Measurements from ENCODE around the gene UBE2N.
"Not testable (repeated sequence)": the region's sequence is repeated elsewhere in the genome, so short reads cannot be mapped to it uniquely, and the experiment has no call there.

Gene UBE2N

GRCh38 chr12:93378196-93378997, 63.4 kb downstream of the UBE2N start:
- Histone ChIP-seq H3K4me3 (ENCODE audit: low read length) (peak overlapping the region; percentile 70), H2AFZ (ENCODE audit: low read depth, low read length) (peak overlapping the region; percentile 23), H3K4me1 (ENCODE audit: insufficient read depth, low read length) (peaks cover 33% of the 10 kb centered on the region)
- H3K27me3 ChIP-seq (ENCODE audit: insufficient read depth, low read length); H3K36me3 ChIP-seq (ENCODE audit: insufficient read depth, low read length); H3K9me3 ChIP-seq (ENCODE audit: low read length): not testable (repeated sequence)

GRCh38 chr12:93377252-93378195, 64.2 kb downstream of the UBE2N start, which contains the start of gene NUDT4:
Gene NUDT4, plus strand, starts transcription at chr12:93377925. Its CDS starts 398 bp downstream, at chr12:93378323.
- peak within 1 kb of the TSS; percentile 70 for H3K4me3 ChIP-seq (ENCODE audit: low read length)
- no peaks in the 10 kb centered on the region for H3K36me3 ChIP-seq (ENCODE audit: insufficient read depth, low read length)
- H3K9me3 ChIP-seq (ENCODE audit: low read length): no peaks in the 10 kb centered on the region
- peak within 1 kb of the TSS; percentile 33 for H2AFZ ChIP-seq (ENCODE audit: low read depth, low read length)
- no peaks in the 10 kb centered on the region for H3K27me3 ChIP-seq (ENCODE audit: insufficient read depth, low read length)
- H3K4me1 ChIP-seq (ENCODE audit: insufficient read depth, low read length): peaks cover 33% of the 10 kb centered on the region

GRCh38 chr12:93376436-93377251, 65.1 kb downstream of the UBE2N start:
- Histone ChIP-seq H3K27me3 (ENCODE audit: insufficient read depth, low read length) (no peaks in the 10 kb centered on the region), H3K4me1 (ENCODE audit: insufficient read depth, low read length) (peaks cover 32% of the 10 kb centered on the region), H3K36me3 (ENCODE audit: insufficient read depth, low read length) (no peaks in the 10 kb centered on the region), H3K9me3 (ENCODE audit: low read length) (no peaks in the 10 kb centered on the region), H2AFZ (ENCODE audit: low read depth, low read length) (peak overlapping the region; percentile 33), H3K4me3 (ENCODE audit: low read length) (peak overlapping the region; percentile 58)

- H3K4me3 ChIP-seq (ENCODE audit: low read length): peak overlapping the region; percentile 58
- H2AFZ ChIP-seq (ENCODE audit: low read depth, low read length): peak overlapping the region; percentile 33
- no peaks in the 10 kb centered on the region for H3K27me3 ChIP-seq (ENCODE audit: insufficient read depth, low read length)
- no peaks in the 10 kb centered on the region for H3K36me3 ChIP-seq (ENCODE audit: insufficient read depth, low read length)
- no peaks in the 10 kb centered on the region for H3K9me3 ChIP-seq (ENCODE audit: low read length)
- H3K4me1 ChIP-seq (ENCODE audit: insufficient read depth, low read length): peaks cover 25% of the 10 kb centered on the region
These were observed 65.8 kb downstream of the UBE2N start for GRCh38 chr12:93375906-93376305.

GRCh38 chr12:93373961-93374656, 67.6 kb downstream of the UBE2N start:
- Histone ChIP-seq H3K4me1 (ENCODE audit: insufficient read depth, low read length) (peaks cover 17% of the 10 kb centered on the region), H3K4me3 (ENCODE audit: low read length) (no peak overlapping the region), H2AFZ (ENCODE audit: low read depth, low read length) (no peak overlapping the region), H3K27me3 (ENCODE audit: insufficient read depth, low read length) (no peaks in the 10 kb centered on the region), H3K9me3 (ENCODE audit: low read length) (no peaks in the 10 kb centered on the region), H3K36me3 (ENCODE audit: insufficient read depth, low read length) (no peaks in the 10 kb centered on the region)

- Histone ChIP-seq H3K9me3 (ENCODE audit: low read length) (no peaks in the 10 kb centered on the region), H3K4me3 (ENCODE audit: low read length) (no peak overlapping the region), H2AFZ (ENCODE audit: low read depth, low read length) (no peak overlapping the region), H3K36me3 (ENCODE audit: insufficient read depth, low read length) (no peaks in the 10 kb centered on the region), H3K27me3 (ENCODE audit: insufficient read depth, low read length) (no peaks in the 10 kb centered on the region), H3K4me1 (ENCODE audit: insufficient read depth, low read length) (peaks cover 6% of the 10 kb centered on the region)
These were observed 70.8 kb downstream of the UBE2N start for GRCh38 chr12:93370947-93371346.

GRCh38 chr12:93369505-93369904, 72.2 kb downstream of the UBE2N start:
- H3K4me1 ChIP-seq (ENCODE audit: insufficient read depth, low read length): peaks cover 5% of the 10 kb centered on the region
- H3K36me3 ChIP-seq (ENCODE audit: insufficient read depth, low read length): no peaks in the 10 kb centered on the region
- H2AFZ ChIP-seq (ENCODE audit: low read depth, low read length): no peak overlapping the region
- no peaks in the 10 kb centered on the region for H3K27me3 ChIP-seq (ENCODE audit: insufficient read depth, low read length)
- no peaks in the 10 kb centered on the region for H3K9me3 ChIP-seq (ENCODE audit: low read length)
- H3K4me3 ChIP-seq (ENCODE audit: low read length): no peak overlapping the region

GRCh38 chr12:93368766-93369165, 73.0 kb downstream of the UBE2N start:
- Histone ChIP-seq H3K4me1 (ENCODE audit: insufficient read depth, low read length) (no peaks in the 10 kb centered on the region), H3K4me3 (ENCODE audit: low read length) (no peak overlapping the region), H2AFZ (ENCODE audit: low read depth, low read length) (no peak overlapping the region), H3K9me3 (ENCODE audit: low read length) (no peaks in the 10 kb centered on the region), H3K36me3 (ENCODE audit: insufficient read depth, low read length) (no peaks in the 10 kb centered on the region), H3K27me3 (ENCODE audit: insufficient read depth, low read length) (no peaks in the 10 kb centered on the region)

- Histone ChIP-seq H3K4me1 (ENCODE audit: insufficient read depth, low read length) (no peaks in the 10 kb centered on the region), H3K4me3 (ENCODE audit: low read length) (no peak overlapping the region), H2AFZ (ENCODE audit: low read depth, low read length) (no peak overlapping the region), H3K9me3 (ENCODE audit: low read length) (no peaks in the 10 kb centered on the region), H3K36me3 (ENCODE audit: insufficient read depth, low read length) (no peaks in the 10 kb centered on the region), H3K27me3 (ENCODE audit: insufficient read depth, low read length) (no peaks in the 10 kb centered on the region)
These were observed 75.3 kb downstream of the UBE2N start for GRCh38 chr12:93366422-93366821.

GRCh38 chr12:93365616-93366405, 75.9 kb downstream of the UBE2N start:
- H3K9me3 ChIP-seq (ENCODE audit: low read length): no peaks in the 10 kb centered on the region
- no peak overlapping the region for H3K4me3 ChIP-seq (ENCODE audit: low read length)
- no peak overlapping the region for H2AFZ ChIP-seq (ENCODE audit: low read depth, low read length)
- H3K4me1 ChIP-seq (ENCODE audit: insufficient read depth, low read length): no peaks in the 10 kb centered on the region
- H3K27me3 ChIP-seq (ENCODE audit: insufficient read depth, low read length): no peaks in the 10 kb centered on the region
- H3K36me3 ChIP-seq (ENCODE audit: insufficient read depth, low read length): no peaks in the 10 kb centered on the region

- Histone ChIP-seq H3K36me3 (ENCODE audit: insufficient read depth, low read length) (no peaks in the 10 kb centered on the region), H3K27me3 (ENCODE audit: insufficient read depth, low read length) (no peaks in the 10 kb centered on the region), H3K4me1 (ENCODE audit: insufficient read depth, low read length) (no peaks in the 10 kb centered on the region), H3K4me3 (ENCODE audit: low read length) (no peak overlapping the region), H3K9me3 (ENCODE audit: low read length) (no peaks in the 10 kb centered on the region), H2AFZ (ENCODE audit: low read depth, low read length) (no peak overlapping the region)
These were observed 77.9 kb downstream of the UBE2N start for GRCh38 chr12:93363841-93364297.
